A549 (cell line): ENCODE data around the gene G2E3.

Source experiments
- CEBPB ChIP-seq, 2 experiments: fragments of >200 bp in 1 of 2; sonication (Bioruptor Twin) in 1 of 2; formaldehyde crosslinking in 1 of 2; IDR thresholded peaks; 2 replicates each; pipeline ENCODE4 v1.6.1; 2012 to 2016
- CTCF ChIP-seq: fragments of >200 bp; sonication (Bioruptor Twin); formaldehyde crosslinking; IDR thresholded peaks from 3 replicates; pipeline ENCODE4 v1.5.1; 2016
- EP300 ChIP-seq, 2 experiments: fragments of >200 bp; sonication (Bioruptor Twin); formaldehyde crosslinking; IDR thresholded peaks; 2 replicates in 1 of 2; 3 replicates in 1 of 2; pipeline ENCODE4 v1.6.1; 2016 to 2017
- FOSL2 ChIP-seq, 2 experiments: fragments of 450-650 bp in 1 of 2; fragments of >200 bp in 1 of 2; sonication (Bioruptor Twin) in 1 of 2; formaldehyde crosslinking; IDR thresholded peaks; 2 replicates each; pipeline versions ENCODE4 v1.5.0 to v1.6.1; 2016 to 2020; ENCODE audit warnings: mild to moderate bottlenecking in 1 of 2, moderate library complexity in 1 of 2
- HOXB13 ChIP-seq: fragments of 250-450 bp; sonication (Bioruptor Pico); IDR thresholded peaks from 2 replicates; pipeline ENCODE4 v1.5.0; 2020; ENCODE audit warnings: low read depth, mild to moderate bottlenecking, moderate library complexity
- JUNB ChIP-seq: fragments of >200 bp; sonication (Bioruptor Twin); formaldehyde crosslinking; IDR thresholded peaks from 2 replicates; pipeline ENCODE4 v1.6.1; 2016
- KDM1A ChIP-seq: fragments of 200-600 bp; sonication (generic); IDR thresholded peaks from 2 replicates; pipeline ENCODE4 v1.6.1; 2016; ENCODE audit warnings: low read depth, mild to moderate bottlenecking
- MAZ ChIP-seq: fragments of 150-350 bp; IDR thresholded peaks from 2 replicates; pipeline ENCODE4 v1.6.1; 2014; ENCODE audit warnings: antibody characterized with exemption, low read depth, low read length, borderline replicate concordance
- NPAS2 ChIP-seq: fragments of 250-450 bp; sonication (Bioruptor Pico); IDR thresholded peaks from 2 replicates; pipeline ENCODE4 v1.8.0; 2022; ENCODE audit warnings: mild to moderate bottlenecking, moderate library complexity, borderline replicate concordance
- POLR2A ChIP-seq: IDR thresholded peaks from 2 replicates; pipeline ENCODE4 v1.6.1; 2012; ENCODE audit warnings: mild to moderate bottlenecking, low read length
- RAD21 ChIP-seq, 2 experiments: fragments of >200 bp in 1 of 2; sonication (Bioruptor Twin) in 1 of 2; formaldehyde crosslinking in 1 of 2; IDR thresholded peaks in 1 of 2; conservative IDR thresholded peaks in 1 of 2; 2 replicates in 1 of 2; 3 replicates in 1 of 2; pipeline ENCODE4 v1.6.1; 2012 to 2018; ENCODE audit warnings: inconsistent platforms in 1 of 2
- REST ChIP-seq: fragments of 200-600 bp; sonication (generic); IDR thresholded peaks from 2 replicates; pipeline ENCODE4 v1.6.1; 2016; ENCODE audit warnings: antibody characterized with exemption, mild to moderate bottlenecking, moderate library complexity
- SMC3 ChIP-seq: fragments of >200 bp; sonication (Bioruptor Twin); formaldehyde crosslinking; IDR thresholded peaks from 3 replicates; pipeline ENCODE4 v1.6.1; 2018; ENCODE audit warnings: inconsistent platforms
- USF2 ChIP-seq: fragments of 450-650 bp; IDR thresholded peaks from 2 replicates; pipeline ENCODE4 v1.6.1; 2014; ENCODE audit warnings: antibody characterized with exemption

GRCh38 chr14:30520536-30520935 is 38.4 kb upstream of the G2E3 start:
- TF ChIP-seq EP300 (IDR thresholded peaks at IDR 0.05), result no peak
- no peak for TF ChIP-seq CTCF
- no peak for TF ChIP-seq POLR2A
- TF ChIP-seq CEBPB (IDR thresholded peaks at IDR 0.05), result no peak
- TF ChIP-seq NPAS2 (CRISPR knock-in tag), result no peak
- no peak for TF ChIP-seq HOXB13 (CRISPR knock-in tag)
- TF ChIP-seq REST, result no peak
- no peak for TF ChIP-seq MAZ
- no peak for TF ChIP-seq RAD21 (conservative IDR thresholded peaks at IDR 0.05 in 1 of 2, IDR thresholded peaks at IDR 0.05 in 1 of 2)
- no peak for TF ChIP-seq KDM1A
- TF ChIP-seq JUNB, result no peak
- no peak for TF ChIP-seq FOSL2 (IDR thresholded peaks at IDR 0.05)
- no peak for TF ChIP-seq FOSL2 (CRISPR knock-in tag; IDR thresholded peaks at IDR 0.05)
- TF ChIP-seq USF2, result no peak
- TF ChIP-seq SMC3, result no peak
